HG02870 (cell line): ENCODE results near the gene MIER1.
"Not testable (repeated sequence)": the region's sequence is repeated elsewhere in the genome, so short reads cannot be mapped to it uniquely, and the experiment has no call there.

Experiments used
- ATAC-seq: cut with Tn5 transposase; IDR thresholded peaks from one replicate; pipeline ENCODE4 v1.9.1; 2021; ENCODE audit warnings: mild to moderate bottlenecking, moderate library complexity; ENCODE audit not compliant: unreplicated experiment

MIER1 gene

DNA sequence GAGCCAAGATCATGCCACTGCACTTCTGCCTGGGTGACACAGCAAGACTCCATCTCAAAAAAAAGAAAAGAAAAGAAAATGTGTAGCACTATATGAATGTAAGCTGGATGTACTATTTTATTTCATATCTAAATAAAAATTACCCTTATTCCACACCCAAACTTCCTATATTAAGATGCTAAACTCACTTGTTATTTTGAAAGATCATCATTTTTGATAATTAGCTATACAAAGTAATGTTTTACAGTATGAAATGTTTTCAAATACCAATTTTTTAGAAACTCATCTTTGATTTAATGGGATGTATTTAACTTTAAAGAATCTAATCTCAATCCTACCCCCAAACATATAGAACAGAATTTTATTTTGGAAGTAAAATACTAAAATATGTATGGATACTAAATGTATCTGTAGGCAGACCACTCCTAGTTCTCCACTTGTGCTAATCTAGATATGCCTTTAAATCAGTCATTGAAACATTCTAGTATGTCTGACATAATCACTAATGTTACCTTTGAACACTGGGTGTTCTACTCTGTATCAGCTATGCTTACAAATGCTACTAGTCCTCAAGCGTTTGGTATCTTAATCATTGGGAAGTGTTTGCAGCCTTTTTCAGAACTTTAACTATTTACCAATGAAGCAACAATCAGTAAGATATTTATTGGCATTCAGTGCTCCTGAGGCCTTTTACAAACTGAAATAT, 12.9 kb downstream of the MIER1 start:
- no peak for ATAC-seq

GRCh38 chr1:66938613-66939012, 13.8 kb downstream of the MIER1 start:
- no peak for ATAC-seq

- ATAC-seq, result no peak
Measured at GRCh38 chr1:66940981-66941380, 16.2 kb downstream of the MIER1 start.

DNA sequence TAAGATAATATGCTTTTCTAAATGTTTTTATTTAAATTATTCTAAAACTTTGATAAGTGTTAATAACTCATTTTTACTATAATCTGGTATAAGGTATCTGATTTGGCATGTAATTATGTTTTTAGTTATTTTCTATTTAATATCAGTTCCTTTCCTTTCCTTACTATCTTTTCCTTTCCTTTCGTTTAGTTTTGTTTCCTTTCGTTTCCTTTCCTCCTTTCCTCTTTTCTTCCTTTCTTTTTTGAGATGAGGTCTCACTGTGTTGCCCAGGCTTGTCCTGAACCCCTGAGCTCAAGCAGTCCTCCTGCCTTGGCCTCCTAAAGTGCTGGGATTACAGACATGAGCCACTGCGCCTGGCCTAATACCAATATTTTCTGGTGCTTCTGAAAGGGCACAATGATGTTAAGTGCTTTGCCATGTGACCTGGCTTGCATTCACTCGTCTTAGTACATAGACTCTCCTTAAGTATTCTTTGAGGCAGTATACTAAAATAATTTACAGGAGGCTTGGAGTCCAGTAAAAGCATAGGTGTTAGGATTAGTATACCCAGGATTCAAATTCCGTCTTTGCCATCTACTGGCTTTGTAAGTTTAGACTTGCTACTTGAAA, 18.7 kb downstream of the MIER1 start:
- ATAC-seq, result no peak

DNA sequence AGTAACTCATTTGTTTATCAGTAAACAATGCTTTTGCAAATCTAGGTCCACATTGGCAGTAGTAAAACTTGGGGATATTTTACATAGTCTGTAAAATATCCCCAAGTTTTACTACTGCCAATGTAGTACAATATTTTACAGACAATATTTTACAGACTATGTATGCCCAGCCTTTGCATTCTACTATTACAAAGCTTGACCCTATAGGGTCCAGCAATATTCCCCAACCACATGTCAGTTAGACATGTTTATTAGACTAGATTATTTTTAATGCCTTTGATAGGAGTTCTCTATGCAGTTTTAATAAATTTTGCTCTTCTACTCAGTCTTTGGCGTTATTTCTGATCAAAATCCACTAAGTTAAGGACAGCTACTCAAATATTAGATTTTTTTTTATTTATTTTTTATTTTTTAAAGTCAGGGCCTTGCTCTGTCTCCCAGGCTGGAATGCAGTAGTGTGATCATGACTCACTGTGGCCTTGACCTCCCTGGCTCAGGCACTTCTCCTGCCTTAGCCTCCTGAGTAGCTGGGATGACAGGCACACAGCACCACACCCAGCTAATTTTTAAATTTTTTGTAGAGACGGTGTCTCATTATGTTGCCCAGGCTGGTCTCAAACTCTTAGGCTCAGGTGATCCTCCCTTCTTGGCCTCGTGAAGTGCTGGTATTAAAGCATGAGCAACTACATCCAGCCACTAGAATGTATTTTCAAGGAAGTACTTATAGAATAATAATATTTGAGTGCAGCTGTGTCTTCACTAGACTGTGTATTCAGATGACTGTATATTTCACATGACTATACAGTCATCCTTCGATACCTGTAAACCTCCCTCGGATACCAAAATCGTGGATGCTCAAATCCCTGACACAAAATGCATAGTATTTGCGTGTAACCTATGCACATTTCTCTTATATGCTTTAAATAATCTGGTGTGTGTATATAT, 19.8 kb downstream of the MIER1 start:
- ATAC-seq, result no peak

DNA sequence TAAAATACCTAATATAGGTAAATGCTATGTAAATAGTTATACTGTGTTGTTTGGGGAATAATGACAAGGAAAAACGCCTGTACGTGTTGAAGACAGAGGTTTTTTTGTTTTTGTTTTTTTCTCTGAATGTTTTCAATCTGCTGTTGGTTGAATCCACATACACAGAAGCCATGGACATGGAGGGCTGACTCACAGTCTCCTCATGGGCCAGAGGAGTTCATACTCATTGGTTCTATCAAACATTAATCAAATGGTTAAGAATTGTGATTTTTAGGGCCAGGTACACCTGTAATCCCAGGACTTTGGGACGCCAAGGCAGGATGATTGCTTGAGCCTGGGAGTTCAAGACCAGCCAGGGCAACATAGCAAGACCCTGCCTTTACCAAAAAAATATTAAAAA, 20.5 kb downstream of the MIER1 start:
- no peak for ATAC-seq

DNA sequence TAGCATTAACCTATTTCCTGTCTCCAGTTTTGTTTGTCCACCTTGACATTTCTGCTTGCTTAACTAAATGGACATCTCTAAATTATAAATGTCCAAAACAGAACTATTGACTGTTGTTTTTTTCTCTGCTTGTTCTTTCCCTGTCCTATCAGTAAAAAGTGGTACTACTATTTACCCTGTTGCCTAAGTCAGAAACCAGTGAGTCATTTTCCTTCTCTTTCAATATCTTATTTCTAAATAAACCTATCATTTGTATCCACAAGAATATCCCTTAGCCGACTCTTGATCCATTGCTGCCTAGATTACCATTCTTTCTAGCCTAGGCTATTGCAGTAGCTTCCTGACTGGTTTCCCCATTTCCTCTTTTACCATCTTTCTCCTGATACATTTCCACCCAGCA, 22.5 kb downstream of the MIER1 start:
- ATAC-seq, result no peak

GRCh38 chr1:66951513-66951912, 26.7 kb downstream of the MIER1 start:
- no peak for ATAC-seq

DNA sequence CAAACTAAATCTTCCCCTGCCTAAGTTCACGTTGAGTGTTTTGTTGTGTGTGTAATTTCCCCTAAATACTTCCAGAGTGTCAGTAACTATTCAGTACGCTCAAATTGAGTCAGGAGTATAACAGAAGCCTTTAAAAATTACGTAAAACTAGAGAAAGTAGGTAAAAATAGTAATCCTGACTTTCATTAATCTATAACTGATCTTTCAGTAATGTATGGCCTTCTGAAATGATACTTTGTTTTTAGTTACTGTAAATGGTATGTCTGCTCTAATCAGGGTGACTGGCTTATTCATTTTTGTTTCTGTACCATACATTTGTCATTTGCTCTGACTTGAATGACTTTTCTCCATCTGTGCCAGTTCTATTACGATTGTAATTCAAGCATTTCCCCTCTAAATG, 29.4 kb downstream of the MIER1 start:
- peak; percentile 79 for ATAC-seq

DNA sequence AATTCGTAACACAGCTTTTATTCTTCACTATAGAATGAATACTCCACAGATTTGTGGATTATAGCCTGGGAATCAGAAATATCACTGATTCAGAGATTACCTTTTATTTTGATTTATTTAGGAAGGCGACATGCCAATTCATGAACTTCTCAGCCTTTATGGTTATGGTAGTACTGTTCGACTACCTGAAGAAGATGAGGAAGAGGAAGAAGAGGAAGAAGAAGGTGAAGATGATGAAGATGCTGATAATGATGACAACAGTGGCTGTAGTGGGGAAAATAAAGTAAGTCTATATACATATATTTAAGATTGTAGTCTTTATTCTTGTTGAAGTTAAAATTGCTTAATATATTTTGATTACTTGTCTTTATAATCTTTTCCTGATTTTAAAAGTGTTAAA, 33.1 kb downstream of the MIER1 start:
- ATAC-seq, result no peak

- ATAC-seq, result not testable (repeated sequence)
Measured at GRCh38 chr1:66966188-66966873, 41.5 kb downstream of the MIER1 start.

DNA sequence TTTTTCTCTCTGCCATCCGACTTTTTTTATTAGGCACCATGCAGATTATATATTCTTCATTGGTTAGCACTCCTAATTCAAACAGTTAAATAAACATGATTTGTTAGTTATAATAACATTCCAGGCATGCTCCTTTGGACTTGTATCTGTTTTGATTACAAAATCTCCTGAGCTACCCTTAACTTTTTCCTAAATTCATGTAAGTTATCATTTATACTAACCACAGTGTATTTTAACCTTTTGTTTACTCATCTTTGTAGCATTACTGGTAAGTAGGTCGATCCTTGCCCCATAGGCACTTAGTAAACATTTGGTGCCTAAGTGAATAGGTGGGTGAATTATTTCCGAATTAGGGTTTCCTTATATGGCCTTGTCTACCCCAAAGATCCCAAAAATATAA, 43.8 kb downstream of the MIER1 start:
- ATAC-seq, result no peak

DNA sequence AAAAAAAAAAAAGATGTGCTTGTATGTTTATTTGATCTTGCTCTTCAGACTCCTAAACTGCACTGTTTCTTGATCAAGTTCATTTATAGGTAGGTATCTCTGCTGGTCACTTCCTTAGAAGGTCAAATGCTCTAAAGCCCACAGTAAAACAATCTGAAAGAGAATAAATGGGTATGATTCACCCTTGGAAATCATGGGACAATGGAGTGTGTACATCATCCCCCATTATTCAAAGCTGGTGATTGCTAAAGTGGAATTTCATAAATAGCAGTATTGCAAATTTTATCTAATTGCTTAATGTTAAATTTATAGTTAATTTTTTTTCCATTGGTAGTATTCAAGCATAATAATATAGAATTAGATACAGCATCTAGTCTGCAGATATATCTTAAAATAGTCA, 53.4 kb downstream of the MIER1 start:
- no peak for ATAC-seq

DNA sequence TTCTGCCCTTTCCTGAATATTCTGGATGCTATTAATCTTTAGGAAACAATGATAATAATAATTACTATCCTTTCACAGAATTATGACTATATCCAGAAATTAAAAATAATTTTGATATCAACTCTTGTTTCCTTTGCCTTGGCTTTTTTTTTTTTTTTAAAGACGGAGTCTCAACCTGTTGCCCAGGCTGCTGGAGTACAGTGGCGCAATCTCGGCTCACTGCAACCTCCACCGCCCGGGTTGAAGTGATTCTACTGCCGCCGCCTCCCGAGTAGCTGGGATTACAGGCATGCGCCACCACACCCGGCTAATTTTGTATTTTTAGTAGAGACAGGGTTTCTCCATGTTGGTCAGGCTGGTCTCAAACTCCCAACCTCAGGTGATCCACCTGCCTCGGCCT, 54.8 kb downstream of the MIER1 start:
- ATAC-seq, result not testable (repeated sequence)

DNA sequence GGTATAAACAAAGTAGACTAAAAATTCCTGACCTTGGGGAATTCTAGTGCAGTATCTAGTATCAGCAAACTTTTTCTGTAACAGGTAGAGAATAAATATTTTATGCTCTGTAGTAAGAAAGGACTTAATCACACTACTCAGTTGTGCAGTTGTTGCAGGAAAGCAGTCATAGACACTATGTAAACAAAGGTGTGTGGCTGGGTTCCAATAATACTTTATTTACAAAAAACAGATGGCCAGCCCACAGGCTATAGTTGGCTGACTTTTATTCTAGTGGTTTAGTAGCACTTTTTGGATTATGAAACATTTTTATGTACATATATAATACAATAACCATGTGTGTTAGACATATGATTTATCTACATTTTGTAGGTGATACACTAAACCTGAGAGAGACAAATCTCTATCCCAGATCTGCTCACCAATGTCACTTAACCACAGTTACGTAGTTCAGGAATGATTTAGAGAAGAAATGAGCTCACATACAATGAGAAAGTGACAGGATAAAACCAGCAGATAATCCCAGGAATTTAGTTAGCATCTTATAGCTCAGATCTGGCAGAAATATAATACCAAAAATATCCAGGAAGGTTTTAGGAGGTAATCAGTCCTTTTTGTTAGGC, 56.1 kb downstream of the MIER1 start:
- no peak for ATAC-seq

- no peak for ATAC-seq
Measured at GRCh38 chr1:66981679-66982078, 56.9 kb downstream of the MIER1 start.

- ATAC-seq, result peak; percentile 40
Measured at GRCh38 chr1:66982561-66983260, 57.9 kb downstream of the MIER1 start.

GRCh38 chr1:66984491-66984890, 59.7 kb downstream of the MIER1 start:
- ATAC-seq, result peak; percentile 91

GRCh38 chr1:66985835-66986234, 61.0 kb downstream of the MIER1 start:
- no peak for ATAC-seq

- ATAC-seq, result no peak
Measured at GRCh38 chr1:66993076-66993475, 68.3 kb downstream of the MIER1 start.
